Esophagus muscularis mucosa (tissue), 4 donors: Measurements from ENCODE around the gene FBXO34.

ENCODE experiments used
- EP300 ChIP-seq: sonication (generic); formaldehyde crosslinking; IDR thresholded peaks from one replicate; pipeline ENCODE4 v1.6.1; 2017; ENCODE audit warnings: antibody characterized with exemption
- POLR2A ChIP-seq: fragments of 450-650 bp; IDR thresholded peaks from one replicate; pipeline ENCODE4 v1.6.1; 2017; ENCODE audit warnings: antibody characterized with exemption, moderate library complexity, mild to moderate bottlenecking, low read depth
- TF ChIP-seq, protein P1 (sequence below), 3 experiments: fragments of 200-600 bp in 2 of 3; fragments of 450-650 bp in 1 of 3; sonication (generic) in 2 of 3; IDR thresholded peaks; one replicate each; pipeline ENCODE4 v1.5.1; 2017 to 2019; ENCODE audit warnings: antibody characterized with exemption in 3 of 3, mild to moderate bottlenecking in 2 of 3, moderate library complexity in 1 of 3

DNA sequence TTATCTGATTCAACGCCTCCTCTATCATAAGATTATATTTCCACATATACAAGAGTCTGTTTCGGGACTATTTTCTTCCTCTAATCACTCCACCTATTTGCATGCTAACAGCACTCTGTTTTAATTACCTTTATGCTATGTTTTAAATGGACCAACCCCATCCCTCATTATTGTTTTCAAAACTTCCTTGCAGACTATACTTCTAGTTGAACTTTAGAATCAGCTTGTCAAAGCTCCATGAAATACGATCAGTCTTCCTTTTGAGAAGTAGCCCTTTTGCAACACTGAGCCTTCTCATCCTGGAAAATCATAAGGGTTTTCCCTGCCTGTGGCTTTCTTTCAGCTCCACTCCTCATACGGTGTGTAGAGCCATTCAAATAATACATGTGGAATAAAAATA, 103.5 kb downstream of the FBXO34 start:
- TF ChIP-seq, protein P1, sequence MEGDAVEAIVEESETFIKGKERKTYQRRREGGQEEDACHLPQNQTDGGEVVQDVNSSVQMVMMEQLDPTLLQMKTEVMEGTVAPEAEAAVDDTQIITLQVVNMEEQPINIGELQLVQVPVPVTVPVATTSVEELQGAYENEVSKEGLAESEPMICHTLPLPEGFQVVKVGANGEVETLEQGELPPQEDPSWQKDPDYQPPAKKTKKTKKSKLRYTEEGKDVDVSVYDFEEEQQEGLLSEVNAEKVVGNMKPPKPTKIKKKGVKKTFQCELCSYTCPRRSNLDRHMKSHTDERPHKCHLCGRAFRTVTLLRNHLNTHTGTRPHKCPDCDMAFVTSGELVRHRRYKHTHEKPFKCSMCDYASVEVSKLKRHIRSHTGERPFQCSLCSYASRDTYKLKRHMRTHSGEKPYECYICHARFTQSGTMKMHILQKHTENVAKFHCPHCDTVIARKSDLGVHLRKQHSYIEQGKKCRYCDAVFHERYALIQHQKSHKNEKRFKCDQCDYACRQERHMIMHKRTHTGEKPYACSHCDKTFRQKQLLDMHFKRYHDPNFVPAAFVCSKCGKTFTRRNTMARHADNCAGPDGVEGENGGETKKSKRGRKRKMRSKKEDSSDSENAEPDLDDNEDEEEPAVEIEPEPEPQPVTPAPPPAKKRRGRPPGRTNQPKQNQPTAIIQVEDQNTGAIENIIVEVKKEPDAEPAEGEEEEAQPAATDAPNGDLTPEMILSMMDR (IDR thresholded peaks at IDR 0.05) = no peak
- TF ChIP-seq POLR2A (no peak), EP300 (no peak)
